Measurements from ENCODE around the gene EIF4E1B.

GRCh38 chr5:176619569-176620332 is 10.7 kb upstream of the EIF4E1B start:
- peak in 1 of 2 donors; percentile 0 for TF ChIP-seq CTCF (conservative IDR thresholded peaks at IDR 0.05 in 1 of 2, IDR thresholded peaks at IDR 0.05 in 1 of 2; ENCODE audit: low read depth in 1 of 2, low read length in 2 of 2)
- peak; percentile 85 for TF ChIP-seq EZH2 (IDR thresholded peaks at IDR 0.05; ENCODE audit: low read length, missing control alignments)
